Lower leg skin (tissue), 4 donors: ENCODE measurements around the gene SLC1A4. TPM values are rescaled to one million over a fixed set of nuclear protein-coding genes. Genes with fewer than 3 reads are reported as not detected.

Source experiments
- DNase-seq, 2 donors: peaks; one replicate each; pipeline ENCODE4 v3.0.0-alpha.2; 2019; ENCODE audit warnings: low spot score in 2 of 2
- H3K4me3 ChIP-seq: fragments of 200-600 bp; sonication (generic); 2 replicates; pipeline ENCODE4 v1.5.1; 2017; ENCODE audit warnings: mild to moderate bottlenecking, low read depth; ENCODE audit not compliant: poor library complexity, severe bottlenecking
- CTCF ChIP-seq, 3 donors: fragments of 450-650 bp; IDR thresholded peaks; one replicate each; pipeline ENCODE4 v1.5.1; 2016; ENCODE audit warnings: antibody characterized with exemption in 3 of 3, mild to moderate bottlenecking in 3 of 3, moderate library complexity in 2 of 3
- POLR2A ChIP-seq, 2 donors: fragments of 450-650 bp; IDR thresholded peaks; one replicate each; pipeline ENCODE4 v1.6.1; 2016 to 2017; ENCODE audit warnings: antibody characterized with exemption in 2 of 2, mild to moderate bottlenecking in 1 of 2, moderate library complexity in 1 of 2
- WGBS, 2 donors: methylation state at CpG; one replicate each; pipeline ENCODE4 v1.1.5; 2018; 5-methylcytosine and 5-hydroxymethylcytosine counted together
- intact Hi-C: fragments of 100-400 bp; cut with DNase I; formaldehyde crosslinking; loops from one replicate; pipeline ENCODE4 v1.15.0; 2023; ENCODE audit warnings: low total_unique reads
- total RNA-seq, 4 donors: library from RNA; depleted of rRNA; stranded (reverse); fragments of >200 nt; gene quantifications; one replicate each; pipeline ENCODE4 v1.1.0, GENCODE V29; 2016

Gene SLC1A4
- total RNA-seq, 4 donors from 2014 or later: 8.3 to 31.1 (median 18.0) TPM

DNA sequence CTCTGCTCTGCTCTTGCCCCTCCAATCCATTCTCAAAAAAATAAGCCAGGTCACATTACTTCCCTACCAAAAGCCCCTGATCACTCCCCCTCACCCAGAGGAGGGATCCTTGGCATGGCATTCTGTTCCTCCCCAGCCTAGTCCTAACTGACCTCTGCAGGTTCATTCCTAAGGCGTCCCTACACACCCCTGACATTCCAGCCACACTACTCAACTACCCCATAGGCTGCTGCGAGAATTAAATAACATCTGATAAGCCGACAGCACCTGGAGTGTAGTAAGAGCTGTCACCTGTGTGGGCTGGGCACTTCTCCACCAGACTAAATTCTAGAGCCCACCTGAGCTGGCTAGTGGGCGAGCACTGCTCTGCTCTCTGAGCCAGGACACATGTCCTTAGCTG, 44.7 kb upstream of the SLC1A4 start:
- intact Hi-C loops: no loop called here
- 56 to 62% methylated on average over 4 of the region's 4 CpGs for WGBS, 2 donors
- no peak for DNase-seq
- H3K4me3 ChIP-seq: no peak overlapping the region
- no peak for TF ChIP-seq POLR2A (IDR thresholded peaks at IDR 0.05)
- TF ChIP-seq CTCF (IDR thresholded peaks at IDR 0.05): no peak

- peak in 1 of 2 donors; percentile 36 for DNase-seq
- 33 to 41% methylated on average over 12 to 14 of the region's 14 CpGs for WGBS, 2 donors
- intact Hi-C loops: no loop called here
- no peak overlapping the region for H3K4me3 ChIP-seq
- TF ChIP-seq CTCF (IDR thresholded peaks at IDR 0.05) (no peak), POLR2A (IDR thresholded peaks at IDR 0.05) (no peak)
These were observed 43.0 kb upstream of the SLC1A4 start for GRCh38 chr2:64945973-64946768.

GRCh38 chr2:64946769-64947247, 42.4 kb upstream of the SLC1A4 start:
- TF ChIP-seq CTCF (IDR thresholded peaks at IDR 0.05) (no peak), POLR2A (IDR thresholded peaks at IDR 0.05) (no peak)
- no peak overlapping the region for H3K4me3 ChIP-seq
- no peak for DNase-seq
- intact Hi-C loops: no loop called here

DNA sequence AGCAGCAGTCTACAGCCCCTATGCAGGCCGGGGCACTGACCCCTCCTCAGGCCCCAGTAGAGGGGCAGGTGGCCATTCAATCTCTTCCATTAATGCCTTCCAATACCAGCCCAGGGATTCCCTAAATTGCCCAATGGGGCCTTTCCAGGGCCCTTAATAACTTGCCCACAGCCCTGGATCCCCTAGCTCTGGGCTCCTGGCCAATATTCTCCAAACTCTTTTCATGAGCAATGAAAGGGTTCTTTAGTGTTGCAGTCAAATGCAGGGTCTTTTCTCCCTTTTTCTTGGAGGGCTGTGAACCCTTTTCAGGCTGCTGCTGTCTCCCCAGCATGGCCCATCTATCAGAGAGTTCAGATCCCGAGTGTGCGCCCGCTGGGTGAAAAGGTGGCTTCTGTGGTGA, 41.3 kb upstream of the SLC1A4 start:
- WGBS, 2 donors: 77 to 86% methylated on average over 4 of the region's 4 CpGs
- DNase-seq: no peak
- no peak overlapping the region for H3K4me3 ChIP-seq
- no peak for TF ChIP-seq CTCF (IDR thresholded peaks at IDR 0.05)
- no peak for TF ChIP-seq POLR2A (IDR thresholded peaks at IDR 0.05)
- intact Hi-C loops: no loop called here

GRCh38 chr2:64950226-64951160, 38.7 kb upstream of the SLC1A4 start:
- no peak for TF ChIP-seq POLR2A (IDR thresholded peaks at IDR 0.05)
- TF ChIP-seq CTCF (IDR thresholded peaks at IDR 0.05): no peak
- H3K4me3 ChIP-seq: no peak overlapping the region
- no peak for DNase-seq
- 53 to 58% methylated on average over 14 of the region's 14 CpGs for WGBS, 2 donors
- intact Hi-C loops: no loop called here
